GM21825 (cell line): Measurements from ENCODE around the gene MACO1.
"Not testable (repeated sequence)": the region's sequence is repeated elsewhere in the genome, so short reads cannot be mapped to it uniquely, and the experiment has no call there.

Experiments used
- ATAC-seq: cut with Tn5 transposase; IDR thresholded peaks from one replicate; pipeline ENCODE4 v1.9.1; 2021; ENCODE audit warnings: mild to moderate bottlenecking, moderate library complexity; ENCODE audit not compliant: unreplicated experiment

Gene MACO1

DNA sequence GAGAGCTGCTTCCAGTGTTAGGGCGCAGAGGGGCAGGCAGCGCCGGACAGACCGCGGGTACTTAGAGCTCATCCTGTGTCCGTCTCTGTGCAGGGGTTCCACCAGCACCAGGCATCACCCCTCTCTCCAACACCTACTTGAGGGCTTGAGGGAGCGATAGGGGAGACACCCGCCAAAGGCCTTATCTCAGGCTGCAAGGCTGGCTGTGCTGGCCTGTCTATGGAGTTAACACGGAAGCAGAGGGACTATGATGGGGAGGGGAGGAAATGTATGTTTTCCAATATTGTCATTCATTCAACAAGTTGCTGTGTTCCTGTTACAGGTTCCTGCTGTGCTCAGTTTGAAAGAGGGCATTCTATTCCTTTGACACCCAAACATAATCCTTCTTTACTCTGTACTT is 10.0 kb upstream of the MACO1 start, which contains the start of gene RHCE:
TSS of gene RHCE (minus strand) at position 111 of the 400 bp plus-strand sequence. CDS start at position 72, 39 bp downstream.
- not testable (repeated sequence) for ATAC-seq

DNA sequence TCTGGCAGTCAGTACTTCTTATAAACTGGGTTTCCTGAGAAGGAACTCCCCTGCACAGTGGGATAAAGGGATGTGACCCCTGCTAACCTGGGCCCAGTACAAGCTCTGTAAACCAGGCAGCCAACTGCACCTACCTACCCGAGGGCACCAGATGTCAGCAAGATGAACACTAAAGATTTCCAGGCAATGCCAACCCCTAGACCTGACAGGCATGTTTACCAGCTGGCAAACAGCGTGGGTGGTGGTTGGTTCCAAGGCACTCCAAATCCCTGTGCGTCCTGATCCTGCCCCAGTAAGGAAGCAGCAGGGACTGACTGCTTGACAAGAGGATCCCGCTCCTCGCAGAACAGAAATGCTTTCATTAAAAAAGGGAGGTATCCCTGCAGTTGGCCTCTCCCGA is 7.5 kb upstream of the MACO1 start:
- ATAC-seq = not testable (repeated sequence)

DNA sequence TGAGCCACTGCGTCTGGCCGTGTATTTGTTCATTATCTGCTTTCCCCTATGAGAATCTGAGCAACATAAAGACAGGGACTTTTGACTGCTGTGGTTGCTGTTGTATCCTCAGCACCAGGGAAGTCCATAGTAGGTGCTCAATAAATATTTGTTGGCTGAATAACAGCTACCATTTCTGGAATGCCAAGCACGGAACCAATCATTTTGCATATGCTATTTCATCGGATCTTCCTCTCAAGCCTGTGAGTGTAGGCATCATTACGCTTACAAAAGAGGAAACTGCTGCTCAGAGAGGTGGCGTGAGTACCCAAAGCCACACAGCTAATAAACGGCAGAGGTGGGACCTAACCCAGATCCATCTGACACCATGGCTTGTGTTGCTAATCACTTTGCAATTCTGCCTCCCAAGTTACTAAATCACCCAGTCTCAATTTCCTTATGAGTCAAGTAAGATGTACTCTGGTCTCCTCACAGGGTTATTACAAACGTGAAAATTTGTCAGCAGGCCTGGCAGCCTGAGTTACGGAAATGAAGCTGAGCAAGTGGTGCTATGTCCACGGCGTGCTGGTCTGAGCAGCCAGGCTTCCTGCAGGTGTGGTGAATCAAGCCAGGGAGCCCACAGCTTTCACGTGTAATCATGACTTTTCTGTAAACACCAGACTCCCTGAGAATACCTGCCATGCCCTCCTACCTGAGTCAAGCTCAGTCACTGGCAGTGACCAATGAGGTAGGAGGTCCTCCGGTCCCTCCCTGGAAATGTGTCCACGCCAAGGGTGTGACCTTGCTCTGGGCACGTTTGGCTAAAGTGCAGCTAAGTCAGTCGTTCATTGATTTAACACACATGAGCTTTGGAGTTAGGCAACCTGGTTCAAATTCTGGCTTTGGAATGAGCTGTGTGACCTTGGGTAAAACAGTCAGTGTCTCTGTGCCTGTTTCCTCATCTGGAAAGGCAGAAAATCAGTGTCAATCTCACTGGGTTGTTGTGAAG is 5.3 kb upstream of the MACO1 start:
- ATAC-seq = no peak

DNA sequence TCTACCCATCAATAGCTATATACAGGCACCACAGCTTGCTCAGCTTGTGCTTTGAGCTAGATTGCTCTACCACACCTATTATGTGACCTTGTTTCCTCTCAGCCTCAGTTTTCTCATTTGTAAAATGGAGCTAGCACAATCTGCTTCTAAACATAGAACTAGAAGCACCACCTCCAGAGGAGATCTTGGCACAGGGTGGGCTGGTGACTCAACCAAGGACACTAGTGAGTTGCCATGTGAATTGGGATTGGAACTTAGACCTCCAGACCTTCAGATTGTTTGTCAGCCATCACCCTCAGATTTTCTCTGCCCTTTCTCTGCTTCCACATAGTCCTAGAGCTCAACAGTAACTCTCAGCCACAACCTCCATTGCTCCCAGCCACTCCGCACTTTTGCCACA is 3.0 kb upstream of the MACO1 start:
- no peak for ATAC-seq

DNA sequence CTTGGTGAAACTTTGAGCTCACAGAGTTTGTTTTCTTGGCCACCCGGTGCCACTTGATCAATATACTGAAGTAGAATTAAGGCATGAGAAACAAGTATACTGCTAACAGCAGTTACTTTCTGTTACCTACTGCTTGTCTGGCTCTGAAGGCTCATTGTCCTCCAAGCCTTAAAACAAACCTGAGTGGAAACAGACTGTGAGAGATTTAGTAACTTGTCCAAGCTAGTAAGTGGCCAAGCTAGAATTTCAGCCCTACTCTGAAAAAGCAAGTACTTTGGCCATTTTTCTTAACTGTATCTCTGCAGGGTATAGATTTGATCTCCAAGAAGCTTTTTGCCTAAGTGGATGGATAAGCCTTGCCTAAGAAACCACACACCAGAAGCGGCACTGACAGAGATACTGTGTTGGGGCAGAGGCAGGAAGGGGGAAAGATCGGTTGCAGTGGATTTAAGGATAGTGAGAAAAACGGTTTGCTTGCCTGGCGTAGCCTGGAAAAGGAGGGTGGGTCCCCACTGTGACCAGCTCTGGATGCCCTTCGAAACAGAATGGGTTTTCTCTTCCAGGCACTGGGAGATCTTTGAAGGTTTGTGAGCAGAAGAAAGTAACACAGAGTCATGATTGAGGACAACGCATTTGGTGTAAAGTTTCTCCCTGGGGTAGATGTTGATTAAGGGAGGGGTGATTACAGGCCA is 2.1 kb upstream of the MACO1 start:
- ATAC-seq = no peak

DNA sequence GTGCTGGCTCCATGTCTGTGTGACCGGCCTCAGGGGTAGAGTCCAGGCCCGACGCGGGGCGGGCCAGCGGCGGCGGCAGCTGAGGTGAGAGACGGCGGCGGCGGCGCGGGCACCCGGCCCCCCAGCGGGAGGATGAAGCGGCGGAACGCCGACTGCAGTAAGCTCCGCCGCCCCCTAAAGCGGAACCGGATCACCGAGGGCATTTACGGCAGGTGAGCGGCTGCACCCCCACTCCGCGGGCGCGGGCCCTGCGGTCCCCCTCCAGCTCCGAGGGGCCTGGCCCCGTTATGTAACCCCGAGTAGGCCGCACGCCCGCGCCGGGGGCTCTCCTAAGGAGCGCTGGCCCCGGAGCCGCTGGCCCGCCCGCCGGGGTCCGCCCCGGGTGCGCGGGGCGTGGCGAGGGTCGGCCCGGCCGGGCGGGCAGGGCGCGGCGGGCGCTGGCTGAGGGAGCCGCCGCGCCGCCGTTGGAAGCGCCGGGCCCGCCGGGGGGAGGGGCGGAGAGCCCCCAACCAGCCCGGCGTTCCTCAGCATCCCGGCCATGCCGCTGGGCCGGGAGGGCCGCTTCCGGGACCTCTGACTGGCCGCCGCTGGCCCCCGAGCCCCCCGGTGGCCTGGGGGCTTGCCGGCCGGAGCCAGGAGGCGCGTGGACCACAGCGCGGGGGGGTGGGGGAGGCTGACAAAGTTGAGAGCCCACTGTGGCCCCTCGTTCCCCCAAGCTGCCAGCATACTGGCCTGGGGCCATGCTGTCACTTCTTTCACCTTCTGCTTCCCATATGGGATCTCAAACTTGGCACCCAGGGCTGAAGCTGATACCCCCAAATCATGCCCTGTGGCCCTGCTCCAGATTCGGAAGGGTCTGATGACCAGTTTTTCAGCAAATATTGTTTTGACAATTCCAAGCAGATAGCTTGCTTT is 527 bp downstream of the MACO1 start:
- peak; percentile 17 for ATAC-seq

DNA sequence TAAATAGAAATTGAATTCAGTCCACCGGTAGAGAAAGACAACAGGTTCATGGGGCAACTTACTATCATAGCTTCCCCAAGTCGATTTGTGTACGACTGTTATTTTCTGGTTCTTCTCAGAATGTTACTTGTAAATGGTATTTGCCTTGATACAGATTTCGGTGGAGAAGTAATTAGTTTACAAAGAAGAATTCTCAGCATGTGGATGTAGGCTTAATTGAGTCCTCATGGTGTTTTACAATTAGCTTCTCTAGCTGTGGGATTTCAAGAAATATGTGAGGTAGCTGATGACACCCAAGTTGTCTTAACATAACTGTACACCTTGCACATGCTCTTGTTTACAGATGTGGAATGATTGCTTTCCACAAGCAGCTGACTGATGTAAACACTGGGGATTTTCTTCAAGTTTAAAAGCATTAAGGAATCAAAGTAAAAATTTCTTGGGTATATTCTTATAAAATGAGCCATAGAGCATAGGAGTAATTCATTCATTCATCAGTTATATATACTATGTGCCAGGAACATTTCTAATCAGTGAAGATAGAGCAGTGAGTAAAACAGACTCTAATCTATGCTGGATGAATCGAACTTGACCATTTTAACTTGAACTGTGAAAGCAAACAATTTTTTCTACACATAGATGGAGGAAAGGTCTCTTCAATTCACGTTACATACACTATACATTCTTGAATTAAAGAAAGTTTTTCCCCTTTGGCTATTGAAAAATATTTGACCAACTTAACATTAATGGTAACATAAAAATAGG is 1.4 kb downstream of the MACO1 start:
- ATAC-seq = no peak

DNA sequence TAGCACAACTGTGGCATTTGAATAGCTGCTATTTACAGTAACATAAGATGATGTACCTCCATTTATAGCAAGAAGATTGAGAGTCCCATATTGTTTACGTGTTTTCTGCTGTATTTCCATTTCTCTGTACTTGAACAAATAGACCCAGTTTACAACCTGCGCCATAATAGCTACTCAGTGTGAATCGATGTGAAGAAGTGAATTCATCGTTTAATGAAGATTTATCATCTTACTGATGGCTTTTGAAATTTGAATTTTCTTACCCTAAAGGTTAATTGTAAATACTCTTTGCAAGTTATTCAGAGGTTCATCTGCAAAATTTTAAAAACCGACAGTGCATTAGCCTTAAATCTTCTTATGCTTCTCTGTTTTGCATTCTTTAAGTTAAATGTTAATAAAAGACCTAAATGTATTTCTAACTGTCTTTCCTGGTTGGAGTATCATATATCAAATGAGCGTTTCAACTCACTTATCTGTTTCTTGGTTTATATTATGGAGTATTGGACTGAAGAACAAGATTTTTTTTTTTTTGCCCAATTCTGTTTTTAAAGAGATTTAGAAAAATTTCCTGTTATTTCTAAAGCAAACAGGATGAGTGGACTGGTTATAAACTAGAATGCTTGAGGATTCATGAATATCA is 2.2 kb downstream of the MACO1 start:
- ATAC-seq = no peak

DNA sequence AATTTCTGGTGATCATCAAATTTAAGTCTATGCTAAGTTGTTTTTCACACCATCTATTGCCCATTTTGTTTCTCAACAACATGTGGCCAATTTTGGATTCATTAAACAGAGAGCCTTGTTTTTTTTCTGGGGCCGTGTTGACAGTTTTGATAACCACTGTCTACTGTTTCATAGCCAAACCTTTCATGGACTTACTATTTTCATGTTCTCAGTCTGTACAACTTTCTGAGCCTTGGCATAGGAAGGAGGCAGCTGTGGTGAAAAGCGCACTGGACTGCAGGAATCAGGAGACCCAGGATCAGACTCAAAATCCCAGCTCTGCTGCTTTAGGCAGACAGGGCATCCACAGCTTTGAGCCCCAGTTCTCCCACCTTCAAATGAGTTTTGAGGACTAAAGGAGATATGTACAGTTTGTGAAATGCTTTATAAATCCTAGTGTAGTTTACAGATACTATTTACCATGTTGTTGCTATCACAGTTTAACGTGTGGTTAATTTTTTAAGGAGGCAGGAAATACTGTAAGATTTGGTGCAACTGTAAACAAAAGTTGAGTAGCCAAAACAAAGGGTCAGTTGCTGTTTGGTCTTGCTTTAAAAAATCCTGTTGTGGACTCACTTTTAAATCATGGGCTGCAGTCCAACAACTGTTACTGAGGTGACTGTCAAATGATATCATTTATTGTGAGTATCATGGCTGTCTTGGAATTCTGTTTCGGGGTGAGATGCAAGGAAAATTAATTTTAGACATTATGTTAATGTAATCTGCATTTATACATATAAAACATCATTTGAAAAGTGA is 2.9 kb downstream of the MACO1 start:
- ATAC-seq = no peak

DNA sequence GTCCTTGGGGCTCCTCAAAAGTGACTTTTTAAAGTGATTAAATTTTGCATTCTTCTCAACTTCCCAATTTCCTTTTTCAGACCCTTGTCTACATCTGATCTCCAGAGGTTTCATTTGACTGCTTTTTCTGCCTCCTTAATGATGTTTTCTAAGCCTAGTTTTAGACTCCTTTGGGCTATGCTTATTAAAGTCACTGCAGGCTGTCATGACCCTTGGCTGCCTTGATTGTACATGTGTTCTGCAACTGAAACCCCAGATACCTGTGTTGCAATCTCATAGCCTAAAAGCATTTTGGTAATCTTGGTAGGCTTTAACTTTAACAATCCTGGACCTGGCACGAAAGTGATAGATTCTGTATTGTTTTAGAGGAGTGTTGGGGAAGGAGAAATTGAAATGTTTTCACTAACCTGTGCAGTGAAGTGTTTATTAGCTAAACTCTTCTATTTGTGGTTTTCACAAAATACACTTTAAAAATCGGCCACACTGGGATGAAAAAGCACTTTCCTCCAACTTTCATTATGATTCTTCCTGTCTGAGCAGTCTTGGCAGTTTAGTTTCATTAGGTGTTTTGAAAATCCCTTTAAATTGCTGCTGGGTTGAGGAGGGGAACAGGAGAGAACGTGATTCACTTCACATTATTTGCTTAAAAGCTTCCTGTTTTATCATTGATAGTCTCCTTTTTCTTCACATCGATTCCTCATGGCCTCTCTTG is 4.9 kb downstream of the MACO1 start:
- ATAC-seq = no peak

DNA sequence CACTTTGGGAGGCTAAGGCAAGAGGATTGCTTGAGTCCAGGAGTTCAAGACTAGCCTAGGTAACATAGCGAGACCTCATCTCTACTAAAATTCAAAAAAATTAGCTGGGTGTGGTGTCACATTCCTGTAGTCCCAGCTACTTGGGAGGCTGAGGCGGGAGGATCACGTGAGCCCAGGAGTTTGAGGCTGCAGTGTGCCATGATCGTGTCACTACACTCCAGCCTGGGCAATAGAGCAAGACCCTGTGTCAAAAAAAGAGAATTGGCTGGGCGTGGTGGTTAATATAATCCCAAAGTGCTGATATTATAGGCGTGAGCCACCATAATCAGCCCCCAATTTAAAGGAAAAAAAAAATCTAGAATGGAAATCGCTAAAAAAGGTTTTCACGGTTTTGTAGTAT is 7.0 kb downstream of the MACO1 start:
- ATAC-seq = no peak

DNA sequence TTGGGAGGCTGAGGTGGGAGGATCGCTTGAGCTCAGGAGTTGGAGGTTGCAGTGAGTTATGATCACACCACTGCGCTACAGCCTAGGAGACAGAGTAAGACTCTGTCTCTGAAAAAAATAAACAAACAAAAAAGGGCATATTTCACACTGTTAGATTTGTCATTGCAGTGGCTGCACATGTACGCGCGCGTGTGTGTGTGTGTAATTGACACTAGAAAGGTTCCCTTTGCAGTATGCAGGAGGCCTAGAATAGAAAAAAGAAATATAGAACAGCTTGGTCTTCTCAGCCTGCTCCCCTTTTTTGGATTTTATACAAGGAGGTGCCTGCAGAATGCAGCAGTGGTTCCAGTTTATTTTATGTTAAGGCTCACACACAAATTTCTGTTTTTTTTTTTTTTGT is 8.6 kb downstream of the MACO1 start:
- no peak for ATAC-seq

DNA sequence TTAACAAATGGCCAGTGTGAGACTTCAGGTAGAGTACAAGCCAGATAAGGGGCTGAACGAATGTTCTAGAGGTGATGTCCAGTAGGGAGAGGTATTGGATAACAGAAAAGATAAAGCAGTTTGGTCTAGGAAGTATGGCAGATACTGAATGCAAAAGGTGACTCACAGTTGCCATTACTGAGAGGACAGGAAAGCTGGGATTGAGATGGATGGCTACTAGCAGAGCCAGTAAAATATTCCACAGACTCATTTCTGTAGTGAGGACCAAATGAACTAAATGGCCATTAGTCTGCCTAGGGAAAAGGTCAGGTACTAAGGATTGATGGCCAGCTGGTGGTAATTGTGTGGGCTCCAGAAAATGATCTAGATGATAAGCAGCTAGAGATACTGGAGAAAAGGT is 11.5 kb downstream of the MACO1 start:
- ATAC-seq = no peak

DNA sequence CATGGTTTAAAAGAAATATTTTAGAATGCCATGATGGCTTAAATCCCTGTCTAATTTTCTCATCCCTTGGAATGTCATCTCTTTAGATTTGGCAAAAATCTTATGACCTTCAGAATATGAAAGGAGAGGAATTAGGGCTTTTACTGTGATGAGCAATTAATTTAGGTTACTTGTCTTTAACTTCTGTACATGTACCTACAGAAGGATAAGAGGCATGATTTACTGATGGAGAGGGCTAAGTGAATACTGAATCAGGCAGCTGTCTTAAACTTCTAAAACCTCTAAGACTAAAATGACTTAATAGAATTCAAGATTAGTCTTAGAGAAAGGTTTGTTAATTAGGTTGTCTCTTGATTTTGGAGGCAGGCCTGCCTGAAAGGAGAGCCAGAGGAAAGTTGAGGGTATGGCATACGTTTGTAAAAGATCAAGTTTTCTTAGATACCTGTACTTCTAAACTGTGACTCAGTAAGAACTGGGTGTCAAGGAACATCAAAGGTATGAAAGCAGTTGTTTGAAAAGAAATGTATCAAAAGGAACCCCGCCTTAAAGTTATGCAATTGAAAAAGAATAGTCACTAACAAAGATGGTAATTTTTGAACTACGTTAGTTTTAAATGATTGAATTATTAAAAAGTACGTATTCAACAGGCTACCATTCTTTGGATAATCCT is 12.5 kb downstream of the MACO1 start:
- no peak for ATAC-seq

DNA sequence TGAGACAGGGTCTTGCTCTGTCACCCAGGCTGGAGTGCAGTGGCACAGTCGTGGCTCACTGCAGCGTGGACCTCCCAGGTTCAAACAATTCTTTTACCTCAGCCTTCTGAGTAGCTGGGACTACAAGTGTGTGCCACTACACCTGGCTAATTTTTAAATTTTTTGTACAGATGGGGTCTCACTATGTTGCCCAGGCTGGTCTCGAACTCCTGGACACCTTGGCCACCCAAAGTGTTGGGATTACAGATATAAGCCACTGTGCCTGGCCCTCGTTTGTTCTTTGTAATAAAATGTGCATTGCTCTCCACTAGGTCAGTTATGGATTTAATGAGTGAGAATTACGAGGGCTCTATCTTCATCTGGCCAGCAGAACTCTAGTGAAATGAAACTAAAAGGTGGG is 13.9 kb downstream of the MACO1 start:
- ATAC-seq = not testable (repeated sequence)

DNA sequence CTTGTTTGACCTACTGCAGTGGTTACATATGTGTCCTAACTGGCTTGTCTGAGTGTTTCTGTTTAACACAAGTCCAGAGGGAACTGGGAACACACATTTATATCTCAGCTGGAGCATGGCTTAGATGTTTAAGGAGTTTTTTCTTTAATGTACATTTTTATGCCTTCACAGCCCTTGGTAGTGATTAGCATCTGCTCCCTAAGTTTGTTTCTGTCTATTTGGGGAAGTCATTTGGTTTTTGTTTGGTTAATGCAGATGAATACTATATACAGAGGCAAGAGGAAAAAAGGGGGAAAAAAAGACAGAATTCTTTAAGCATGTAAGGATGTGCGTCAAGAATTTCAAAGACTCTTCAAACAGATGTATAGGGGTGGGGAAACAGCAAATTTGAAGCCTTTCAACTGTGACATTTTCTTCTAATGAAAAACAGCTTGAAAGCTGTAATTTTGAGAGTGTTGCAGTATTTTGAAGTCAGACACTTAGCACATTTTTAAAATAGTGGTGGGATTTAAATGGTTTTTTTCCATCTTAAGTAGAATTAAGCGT is 15.4 kb downstream of the MACO1 start:
- no peak for ATAC-seq

DNA sequence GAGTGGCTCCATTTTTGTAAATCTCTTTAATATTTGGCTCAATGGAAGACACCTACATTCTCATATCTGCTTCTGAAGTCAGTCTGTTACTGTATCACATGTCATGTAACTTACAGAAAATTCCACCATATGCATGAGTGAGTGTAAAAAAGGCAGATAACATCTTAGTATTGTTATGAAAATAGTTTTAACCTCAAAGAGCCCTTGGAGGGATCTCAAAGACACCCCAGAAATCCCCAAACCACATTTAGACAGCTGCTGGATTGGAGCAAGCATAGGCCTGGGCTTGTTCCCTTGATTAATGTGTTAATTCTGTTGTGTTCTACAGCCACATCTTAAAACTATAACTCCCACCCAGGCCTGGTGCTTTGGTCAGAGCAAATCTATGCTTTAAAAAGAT is 16.9 kb downstream of the MACO1 start:
- peak; percentile 45 for ATAC-seq
